Measurements from ENCODE around the gene MTFP1.

Gene MTFP1

GRCh38 chr22:30425616-30426387, at the start of gene MTFP1:
Gene MTFP1 (plus strand): TSS chr22:30425768. CDS start chr22:30425880, 112 bp downstream.
- H3K9me3 ChIP-seq (ENCODE audit: control insufficient read depth in 2 of 2, low read length in 2 of 2), result no peaks in the 10 kb centered on the region
- H3K9ac ChIP-seq (ENCODE audit: low read depth in 1 of 2, low read length in 2 of 2), result peak within 1 kb of the TSS; percentile 77 to 89
- peak within 1 kb of the TSS; percentile 73 to 92 for H3K4me3 ChIP-seq (ENCODE audit: low read length in 2 of 2)
- H3K4me1 ChIP-seq (ENCODE audit: control insufficient read depth in 2 of 2, insufficient read depth in 2 of 2, low read length in 2 of 2), result peaks cover 43 to 44% of the 10 kb centered on the region in 2 donors
- H3K36me3 ChIP-seq (ENCODE audit: control insufficient read depth in 2 of 2, insufficient read depth in 2 of 2, low read length in 2 of 2), result peaks cover 0 to 5% of the 10 kb centered on the region in 2 donors
- peak within 1 kb of the TSS; percentile 94 to 97 for H3K27ac ChIP-seq (ENCODE audit: low read depth in 2 of 2, low read length in 2 of 2)
- no peaks in the 10 kb centered on the region for H3K27me3 ChIP-seq (ENCODE audit: control insufficient read depth in 2 of 2, insufficient read depth in 2 of 2, low read length in 2 of 2)

GRCh38 chr22:30380011-30380410, 45.6 kb upstream of the MTFP1 start:
- Histone ChIP-seq H3K27ac (ENCODE audit: low read depth in 2 of 2, low read length in 2 of 2) (no peak overlapping the region), H3K9me3 (ENCODE audit: control insufficient read depth in 2 of 2, low read length in 2 of 2) (no peaks in the 10 kb centered on the region), H3K4me3 (ENCODE audit: low read length in 2 of 2) (no peak overlapping the region), H3K9ac (ENCODE audit: low read depth in 1 of 2, low read length in 2 of 2) (no peak overlapping the region), H3K36me3 (ENCODE audit: control insufficient read depth in 2 of 2, insufficient read depth in 2 of 2, low read length in 2 of 2) (no peaks in the 10 kb centered on the region), H3K27me3 (ENCODE audit: control insufficient read depth in 2 of 2, insufficient read depth in 2 of 2, low read length in 2 of 2) (no peaks in the 10 kb centered on the region), H3K4me1 (ENCODE audit: control insufficient read depth in 2 of 2, insufficient read depth in 2 of 2, low read length in 2 of 2) (no peaks in the 10 kb centered on the region)

- Histone ChIP-seq H3K36me3 (ENCODE audit: control insufficient read depth in 2 of 2, insufficient read depth in 2 of 2, low read length in 2 of 2) (no peaks in the 10 kb centered on the region), H3K4me1 (ENCODE audit: control insufficient read depth in 2 of 2, insufficient read depth in 2 of 2, low read length in 2 of 2) (peaks cover 1% of the 10 kb centered on the region in 2 donors), H3K9me3 (ENCODE audit: control insufficient read depth in 2 of 2, low read length in 2 of 2) (no peaks in the 10 kb centered on the region), H3K27ac (ENCODE audit: low read depth in 2 of 2, low read length in 2 of 2) (no peak overlapping the region), H3K9ac (ENCODE audit: low read depth in 1 of 2, low read length in 2 of 2) (no peak overlapping the region), H3K4me3 (ENCODE audit: low read length in 2 of 2) (no peak overlapping the region), H3K27me3 (ENCODE audit: control insufficient read depth in 2 of 2, insufficient read depth in 2 of 2, low read length in 2 of 2) (no peaks in the 10 kb centered on the region)
These were observed 44.3 kb upstream of the MTFP1 start for GRCh38 chr22:30381264-30381663.

- H3K27me3 ChIP-seq (ENCODE audit: control insufficient read depth in 2 of 2, insufficient read depth in 2 of 2, low read length in 2 of 2), result no peaks in the 10 kb centered on the region
- no peak overlapping the region for H3K4me3 ChIP-seq (ENCODE audit: low read length in 2 of 2)
- H3K36me3 ChIP-seq (ENCODE audit: control insufficient read depth in 2 of 2, insufficient read depth in 2 of 2, low read length in 2 of 2), result no peaks in the 10 kb centered on the region
- H3K4me1 ChIP-seq (ENCODE audit: control insufficient read depth in 2 of 2, insufficient read depth in 2 of 2, low read length in 2 of 2), result peaks cover 7% of the 10 kb centered on the region in 2 donors
- no peaks in the 10 kb centered on the region for H3K9me3 ChIP-seq (ENCODE audit: control insufficient read depth in 2 of 2, low read length in 2 of 2)
- H3K27ac ChIP-seq (ENCODE audit: low read depth in 2 of 2, low read length in 2 of 2), result no peak overlapping the region
- no peak overlapping the region for H3K9ac ChIP-seq (ENCODE audit: low read depth in 1 of 2, low read length in 2 of 2)
These were observed 43.2 kb upstream of the MTFP1 start for GRCh38 chr22:30382340-30382739.

GRCh38 chr22:30383061-30383460, 42.5 kb upstream of the MTFP1 start:
- no peak overlapping the region for H3K4me3 ChIP-seq (ENCODE audit: low read length in 2 of 2)
- H3K27me3 ChIP-seq (ENCODE audit: control insufficient read depth in 2 of 2, insufficient read depth in 2 of 2, low read length in 2 of 2), result no peaks in the 10 kb centered on the region
- no peaks in the 10 kb centered on the region for H3K36me3 ChIP-seq (ENCODE audit: control insufficient read depth in 2 of 2, insufficient read depth in 2 of 2, low read length in 2 of 2)
- no peak overlapping the region for H3K27ac ChIP-seq (ENCODE audit: low read depth in 2 of 2, low read length in 2 of 2)
- no peak overlapping the region for H3K9ac ChIP-seq (ENCODE audit: low read depth in 1 of 2, low read length in 2 of 2)
- H3K4me1 ChIP-seq (ENCODE audit: control insufficient read depth in 2 of 2, insufficient read depth in 2 of 2, low read length in 2 of 2), result peaks cover 7 to 10% of the 10 kb centered on the region in 2 donors
- no peaks in the 10 kb centered on the region for H3K9me3 ChIP-seq (ENCODE audit: control insufficient read depth in 2 of 2, low read length in 2 of 2)

GRCh38 chr22:30385942-30386341, 39.6 kb upstream of the MTFP1 start:
- Histone ChIP-seq H3K4me1 (ENCODE audit: control insufficient read depth in 2 of 2, insufficient read depth in 2 of 2, low read length in 2 of 2) (peaks cover 7 to 10% of the 10 kb centered on the region in 2 donors), H3K27ac (ENCODE audit: low read depth in 2 of 2, low read length in 2 of 2) (no peak overlapping the region), H3K27me3 (ENCODE audit: control insufficient read depth in 2 of 2, insufficient read depth in 2 of 2, low read length in 2 of 2) (no peaks in the 10 kb centered on the region), H3K4me3 (ENCODE audit: low read length in 2 of 2) (peak overlapping the region in 1 of 2 donors; percentile 73), H3K9me3 (ENCODE audit: control insufficient read depth in 2 of 2, low read length in 2 of 2) (no peaks in the 10 kb centered on the region), H3K36me3 (ENCODE audit: control insufficient read depth in 2 of 2, insufficient read depth in 2 of 2, low read length in 2 of 2) (no peaks in the 10 kb centered on the region), H3K9ac (ENCODE audit: low read depth in 1 of 2, low read length in 2 of 2) (no peak overlapping the region)

GRCh38 chr22:30386608-30386959, 39.0 kb upstream of the MTFP1 start:
- no peak overlapping the region for H3K27ac ChIP-seq (ENCODE audit: low read depth in 2 of 2, low read length in 2 of 2)

GRCh38 chr22:30386960-30387827, 38.4 kb upstream of the MTFP1 start, which contains the start of gene RNF215:
Gene RNF215 (minus strand): TSS chr22:30387411. CDS start chr22:30387313, 98 bp downstream.
- Histone ChIP-seq H3K36me3 (ENCODE audit: control insufficient read depth in 2 of 2, insufficient read depth in 2 of 2, low read length in 2 of 2) (no peaks in the 10 kb centered on the region), H3K9me3 (ENCODE audit: control insufficient read depth in 2 of 2, low read length in 2 of 2) (no peaks in the 10 kb centered on the region), H3K4me3 (ENCODE audit: low read length in 2 of 2) (peak within 1 kb of the TSS; percentile 71 to 73), H3K27me3 (ENCODE audit: control insufficient read depth in 2 of 2, insufficient read depth in 2 of 2, low read length in 2 of 2) (no peaks in the 10 kb centered on the region), H3K27ac (ENCODE audit: low read depth in 2 of 2, low read length in 2 of 2) (peak within 1 kb of the TSS in 1 of 2 donors; percentile 38), H3K4me1 (ENCODE audit: control insufficient read depth in 2 of 2, insufficient read depth in 2 of 2, low read length in 2 of 2) (peaks cover 7 to 10% of the 10 kb centered on the region in 2 donors), H3K9ac (ENCODE audit: low read depth in 1 of 2, low read length in 2 of 2) (peak within 1 kb of the TSS; percentile 63 to 71)

More at GRCh38 chr22:30386608-30386959, 39.0 kb upstream of the MTFP1 start:
- H3K27me3 ChIP-seq (ENCODE audit: control insufficient read depth in 2 of 2, insufficient read depth in 2 of 2, low read length in 2 of 2), result no peaks in the 10 kb centered on the region
- peak overlapping the region; percentile 63 to 71 for H3K9ac ChIP-seq (ENCODE audit: low read depth in 1 of 2, low read length in 2 of 2)
- peaks cover 7 to 10% of the 10 kb centered on the region in 2 donors for H3K4me1 ChIP-seq (ENCODE audit: control insufficient read depth in 2 of 2, insufficient read depth in 2 of 2, low read length in 2 of 2)
- no peaks in the 10 kb centered on the region for H3K36me3 ChIP-seq (ENCODE audit: control insufficient read depth in 2 of 2, insufficient read depth in 2 of 2, low read length in 2 of 2)
- no peaks in the 10 kb centered on the region for H3K9me3 ChIP-seq (ENCODE audit: control insufficient read depth in 2 of 2, low read length in 2 of 2)
- H3K4me3 ChIP-seq (ENCODE audit: low read length in 2 of 2), result peak overlapping the region; percentile 71 to 73

- no peaks in the 10 kb centered on the region for H3K9me3 ChIP-seq (ENCODE audit: control insufficient read depth in 2 of 2, low read length in 2 of 2)
- H3K27me3 ChIP-seq (ENCODE audit: control insufficient read depth in 2 of 2, insufficient read depth in 2 of 2, low read length in 2 of 2), result peaks cover 0 to 4% of the 10 kb centered on the region in 2 donors
- no peak overlapping the region for H3K27ac ChIP-seq (ENCODE audit: low read depth in 2 of 2, low read length in 2 of 2)
- H3K9ac ChIP-seq (ENCODE audit: low read depth in 1 of 2, low read length in 2 of 2), result peak overlapping the region in 1 of 2 donors; percentile 38
- no peak overlapping the region for H3K4me3 ChIP-seq (ENCODE audit: low read length in 2 of 2)
- H3K36me3 ChIP-seq (ENCODE audit: control insufficient read depth in 2 of 2, insufficient read depth in 2 of 2, low read length in 2 of 2), result no peaks in the 10 kb centered on the region
- peaks cover 7 to 10% of the 10 kb centered on the region in 2 donors for H3K4me1 ChIP-seq (ENCODE audit: control insufficient read depth in 2 of 2, insufficient read depth in 2 of 2, low read length in 2 of 2)
These were observed 34.4 kb upstream of the MTFP1 start for GRCh38 chr22:30390974-30391691.
